Activated T-helper 9 cell treated with anti-CD3 and anti-CD28 coated beads, Interleukin-2, amount 50 U/mL, for 16 hours (primary cell): Measurements from ENCODE around the gene PSPN.

Source experiments
- DNase-seq: peaks from one replicate; pipeline ENCODE4 v3.0.0-alpha.2; 2020; ENCODE audit warnings: low read depth

Gene PSPN

GRCh38 chr19:6375411-6376010, at the start of gene PSPN:
Gene PSPN, minus strand, starts transcription at chr19:6375933. Its CDS starts 84 bp downstream, at chr19:6375849.
- no peak for DNase-seq

- peak; percentile 98 for DNase-seq
These were observed 49.4 kb upstream of the PSPN start for GRCh38 chr19:6424939-6425731.

GRCh38 chr19:6424195-6424938, 48.6 kb upstream of the PSPN start, which contains the start of gene KHSRP:
Gene KHSRP, minus strand, starts transcription at chr19:6424811. Its CDS starts 110 bp downstream, at chr19:6424701.
- DNase-seq, result peak; percentile 25

- no peak for DNase-seq
These were observed 47.9 kb upstream of the PSPN start for GRCh38 chr19:6423499-6424194.

GRCh38 chr19:6421075-6422014, 45.6 kb upstream of the PSPN start:
- DNase-seq, result no peak

GRCh38 chr19:6418562-6418932, 42.8 kb upstream of the PSPN start:
- no peak for DNase-seq

GRCh38 chr19:6417713-6418561, 42.2 kb upstream of the PSPN start:
- no peak for DNase-seq

GRCh38 chr19:6416658-6417405, 41.1 kb upstream of the PSPN start:
- no peak for DNase-seq

- no peak for DNase-seq
These were observed 40.0 kb upstream of the PSPN start for GRCh38 chr19:6415591-6416190.

- no peak for DNase-seq
These were observed 39.3 kb upstream of the PSPN start for GRCh38 chr19:6414793-6415590.

GRCh38 chr19:6413721-6414643, 38.2 kb upstream of the PSPN start:
- DNase-seq, result no peak

GRCh38 chr19:6413291-6413690, 37.6 kb upstream of the PSPN start:
- DNase-seq, result no peak

GRCh38 chr19:6412447-6413091, 36.8 kb upstream of the PSPN start:
- no peak for DNase-seq

GRCh38 chr19:6412061-6412446, 36.3 kb upstream of the PSPN start:
- no peak for DNase-seq

- DNase-seq, result no peak
These were observed 33.6 kb upstream of the PSPN start for GRCh38 chr19:6409346-6409745.

- no peak for DNase-seq
These were observed 30.7 kb upstream of the PSPN start for GRCh38 chr19:6406401-6406800.
